GM23338 (cell line): Measurements from ENCODE around the gene MAP3K14. TPM values are rescaled to one million over a fixed set of nuclear protein-coding genes. Genes with fewer than 3 reads are reported as not detected.

Experiments
- ATAC-seq: fragments of 200-7000 bp; cut with Tn5 transposase; 3 replicates; pipeline ENCODE4 v1.9.1; 2020
- DNase-seq: peaks from one replicate; pipeline ENCODE4 v3.0.0-alpha.2; 2015; ENCODE audit warnings: low spot score
- H2AFZ ChIP-seq: fragments of 200-600 bp; sonication (generic); 2 replicates; pipeline ENCODE4 v1.8.0; 2016; ENCODE audit warnings: antibody characterized with exemption, mild to moderate bottlenecking, moderate library complexity
- H3F3A ChIP-seq: fragments of 200-600 bp; sonication (generic); replicated peaks from 2 replicates; pipeline ENCODE4 v1.8.0; 2017; ENCODE audit warnings: antibody characterized with exemption, mixed run types, low read depth
- H3K27ac ChIP-seq: fragments of 200-600 bp; sonication (generic); 2 replicates; pipeline ENCODE4 v1.6.1; 2016; ENCODE audit warnings: low read depth
- H3K27me3 ChIP-seq: fragments of 200-600 bp; sonication (generic); 2 replicates; pipeline ENCODE4 v1.8.0; 2016; ENCODE audit warnings: mild to moderate bottlenecking, mixed run types, moderate library complexity; ENCODE audit not compliant: insufficient read depth
- H3K36me3 ChIP-seq: fragments of 200-600 bp; sonication (generic); 2 replicates; pipeline ENCODE4 v1.8.0; 2016; ENCODE audit warnings: mild to moderate bottlenecking; ENCODE audit not compliant: insufficient read depth
- H3K4me1 ChIP-seq: fragments of 200-600 bp; sonication (generic); 2 replicates; pipeline ENCODE4 v1.8.0; 2016; ENCODE audit warnings: mild to moderate bottlenecking, moderate library complexity; ENCODE audit not compliant: insufficient read depth
- H3K4me2 ChIP-seq: fragments of 200-600 bp; sonication (generic); 2 replicates; pipeline ENCODE4 v1.7.1; 2017; ENCODE audit warnings: mixed run types
- H3K4me3 ChIP-seq: fragments of 200-600 bp; sonication (generic); 2 replicates; pipeline ENCODE4 v1.6.1; 2016; ENCODE audit warnings: mixed run types
- H3K79me2 ChIP-seq: fragments of 200-600 bp; sonication (generic); replicated peaks from 2 replicates; pipeline ENCODE4 v1.8.0; 2017; ENCODE audit warnings: mild to moderate bottlenecking; ENCODE audit not compliant: insufficient read depth
- H3K9me2 ChIP-seq: fragments of 200-600 bp; sonication (generic); 2 replicates; pipeline ENCODE4 v1.8.0; 2017; ENCODE audit not compliant: insufficient read depth
- H4K20me1 ChIP-seq: fragments of 200-600 bp; sonication (generic); replicated peaks from 2 replicates; pipeline ENCODE4 v1.8.0; 2017; ENCODE audit warnings: mild to moderate bottlenecking; ENCODE audit not compliant: insufficient read depth
- H3K27ac Mint-ChIP-seq: 2 replicates; pipeline ENCODE4 v1.8.0; 2020; ENCODE audit warnings: inconsistent platforms, mild to moderate bottlenecking, moderate library complexity, mixed read lengths
- H3K27me3 Mint-ChIP-seq: 3 replicates; pipeline ENCODE4 v1.8.0; 2022; ENCODE audit warnings: low read depth, mild to moderate bottlenecking, moderate library complexity, mixed read lengths, inconsistent platforms; ENCODE audit not compliant: insufficient read depth, poor library complexity
- H3K36me3 Mint-ChIP-seq: 3 replicates; pipeline ENCODE4 v1.8.0; 2021; ENCODE audit warnings: low read depth, mild to moderate bottlenecking, inconsistent platforms, moderate library complexity, mixed read lengths
- H3K4me1 Mint-ChIP-seq: 3 replicates; pipeline ENCODE4 v1.8.0; 2020; ENCODE audit warnings: mild to moderate bottlenecking, inconsistent platforms, mixed read lengths
- H3K4me3 Mint-ChIP-seq: 3 replicates; pipeline ENCODE4 v1.8.0; 2021; ENCODE audit warnings: moderate library complexity, mild to moderate bottlenecking, inconsistent platforms, mixed read lengths
- H3K9me3 Mint-ChIP-seq: 3 replicates; pipeline ENCODE4 v1.8.0; 2020; ENCODE audit warnings: moderate library complexity, mild to moderate bottlenecking, inconsistent platforms, mixed read lengths
- CREB1 ChIP-seq: fragments of 250-450 bp; sonication (Bioruptor Pico); IDR thresholded peaks from 2 replicates; pipeline ENCODE4 v1.5.0; 2020; ENCODE audit warnings: low read depth, mild to moderate bottlenecking, moderate library complexity
- CTCF ChIP-seq, 2 experiments: fragments of 200-600 bp in 1 of 2; sonication (generic) in 1 of 2; conservative IDR thresholded peaks; 2 replicates each; pipeline versions ENCODE4 v1.5.1 to v1.6.1; 2016 to 2017; ENCODE audit warnings: antibody characterized with exemption in 2 of 2, low read depth in 2 of 2, mild to moderate bottlenecking in 2 of 2, moderate library complexity in 1 of 2
- ETS1 ChIP-seq: IDR thresholded peaks from 2 replicates; pipeline ENCODE4 v1.6.1; 2016; ENCODE audit warnings: antibody characterized with exemption
- EZH2 ChIP-seq: fragments of 200-600 bp; sonication (generic); IDR thresholded peaks from one replicate; pipeline ENCODE4 v1.8.0; 2017; ENCODE audit warnings: antibody characterized with exemption, mild to moderate bottlenecking, low read depth; ENCODE audit not compliant: unreplicated experiment
- EZH2phosphoT487 ChIP-seq: fragments of 200-600 bp; sonication (generic); IDR thresholded peaks from one replicate; pipeline ENCODE4 v1.8.1; 2018; ENCODE audit warnings: antibody characterized with exemption; ENCODE audit not compliant: unreplicated experiment
- JUNB ChIP-seq: IDR thresholded peaks from one replicate; pipeline ENCODE4 v1.6.1; 2016; ENCODE audit warnings: antibody characterized with exemption; ENCODE audit not compliant: unreplicated experiment
- NANOG ChIP-seq: IDR thresholded peaks from 2 replicates; pipeline ENCODE4 v1.6.1; 2016; ENCODE audit warnings: antibody characterized with exemption, borderline replicate concordance
- POLR2AphosphoS5 ChIP-seq: IDR thresholded peaks from 2 replicates; pipeline ENCODE4 v1.6.1; 2016; ENCODE audit warnings: antibody characterized with exemption, low read depth
- REST ChIP-seq: IDR thresholded peaks from one replicate; pipeline ENCODE4 v1.6.1; 2018; ENCODE audit warnings: antibody characterized with exemption; ENCODE audit not compliant: unreplicated experiment
- STAT1 ChIP-seq: IDR thresholded peaks from one replicate; pipeline ENCODE4 v1.6.1; 2016; ENCODE audit warnings: antibody characterized with exemption; ENCODE audit not compliant: unreplicated experiment
- ZNF114 ChIP-seq: fragments of 250-450 bp; sonication (Bioruptor Pico); IDR thresholded peaks from 2 replicates; pipeline ENCODE4 v1.5.0; 2020; ENCODE audit warnings: mild to moderate bottlenecking, moderate library complexity
- ZNF331 ChIP-seq: fragments of 250-450 bp; sonication (Bioruptor Pico); IDR thresholded peaks from 2 replicates; pipeline ENCODE4 v1.5.0; 2020; ENCODE audit warnings: low read depth, mild to moderate bottlenecking, moderate library complexity
- ZNF462 ChIP-seq: fragments of 250-450 bp; sonication (Bioruptor Pico); IDR thresholded peaks from 2 replicates; pipeline ENCODE4 v1.5.0; 2020; ENCODE audit warnings: mild to moderate bottlenecking, moderate library complexity
- polyA plus RNA-seq: library from polyadenylated mRNA; unstranded; fragments of >200 nt; fragmentation: Nextera tagmentation; extraction: Ambion mirVana; gene quantifications from 2 replicates; pipeline ENCODE4 v1.2.1, GENCODE V29; 2016
- total RNA-seq: library from RNA; depleted of rRNA; stranded (reverse); fragments of >200 nt; shearing (Covaris generic); gene quantifications from 2 replicates; pipeline ENCODE4 v1.2.3, GENCODE V29; 2014

MAP3K14 gene
- total and polyA plus RNA-seq, 2 experiments from 2014 or later: 1.3 to 4.9 TPM

- DNase-seq (no peak), ATAC-seq (no peak)
- Histone ChIP-seq H3K27ac (no peak overlapping the region), H3K9me2 (peaks cover 5% of the 10 kb centered on the region; the same call in 1 of the 2 replicates), H2AFZ (no peak overlapping the region), H3K4me2 (no peak overlapping the region), H3K27me3 (no peaks in the 10 kb centered on the region), H3K36me3 (no peaks in the 10 kb centered on the region), H3F3A (peaks cover 4% of the 10 kb centered on the region; the same call in 1 of the 2 replicates), H3K79me2 (no peaks in the 10 kb centered on the region), H3K4me3 (no peak overlapping the region), H4K20me1 (no peaks in the 10 kb centered on the region), H3K4me1 (peaks cover 23% of the 10 kb centered on the region)
- TF ChIP-seq CTCF (conservative IDR thresholded peaks at IDR 0.05; ENCODE audit: low read depth in 2 of 2) (no peak), REST (no peak), STAT1 (no peak), ZNF114 (CRISPR knock-in tag) (no peak), NANOG (no peak), JUNB (no peak), ZNF331 (no peak), ETS1 (no peak), EZH2 (no peak), EZH2phosphoT487 (no peak), POLR2AphosphoS5 (no peak), CREB1 (CRISPR knock-in tag) (no peak), ZNF462 (CRISPR knock-in tag) (no peak)
- Mint-ChIP-seq H3K4me3 (no peak overlapping the region), H3K4me1 (peaks cover 35% of the 10 kb centered on the region), H3K36me3 (peaks cover 3% of the 10 kb centered on the region; the same call in 1 of the 3 replicates), H3K27me3 (peaks cover 20% of the 10 kb centered on the region), H3K9me3 (no peaks in the 10 kb centered on the region; the same call in 2 of the 3 replicates), H3K27ac (no peak overlapping the region)
These were observed 46.7 kb upstream of the MAP3K14 start for GRCh38 chr17:45363498-45363897.
